ENCODE measurements around the gene ZNF644. TPM values are rescaled to one million over a fixed set of nuclear protein-coding genes. Genes with fewer than 3 reads are reported as not detected.

The ZNF644 gene
- total RNA-seq, 1 experiment from 2014 or later, result 71.4 TPM

DNA sequence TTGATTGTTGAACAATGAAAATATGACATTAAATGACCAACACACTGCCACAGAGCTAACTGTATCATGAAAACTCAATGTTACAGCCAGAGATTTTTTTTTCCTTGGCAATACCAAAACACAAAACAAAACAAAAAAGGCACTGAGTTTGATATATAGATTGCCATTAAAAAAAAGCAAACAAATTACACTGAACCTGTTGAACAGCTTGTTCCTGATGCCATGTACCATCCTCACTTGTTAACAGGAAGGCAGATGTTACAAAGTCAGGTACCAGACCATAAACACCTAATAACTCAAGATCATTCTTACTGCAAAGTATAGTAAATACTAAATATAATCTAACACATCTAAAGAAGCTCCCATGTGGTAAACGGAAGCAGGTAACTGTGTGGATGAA lies 75.2 kb downstream of the ZNF644 start:
- peak overlapping the region; percentile 38; the same call in 1 of the 2 replicates for H3K27ac Mint-ChIP-seq
- H3K9me3 Mint-ChIP-seq, result no peaks in the 10 kb centered on the region
- ChIA-PET POLR2A (no interaction called here), CTCF (no interaction called here)
- DNase-seq (ENCODE audit: low spot score) (no peak), ATAC-seq (no peak)
- no peak for TF ChIP-seq SMAD4 (CRISPR knock-in tag; IDR thresholded peaks at IDR 0.05)
- no peak for TF ChIP-seq ATF1 (CRISPR knock-in tag; IDR thresholded peaks at IDR 0.05)
- no peak for TF ChIP-seq GABPB1 (CRISPR knock-in tag; IDR thresholded peaks at IDR 0.05)
- TF ChIP-seq TCF7 (CRISPR knock-in tag; IDR thresholded peaks at IDR 0.05; ENCODE audit: low read depth), result no peak
- TF ChIP-seq NFATC4 (CRISPR knock-in tag; IDR thresholded peaks at IDR 0.05), result no peak
- no peak for TF ChIP-seq HMGA2 (CRISPR knock-in tag; IDR thresholded peaks at IDR 0.05)
- no peak for TF ChIP-seq JUN (CRISPR knock-in tag; IDR thresholded peaks at IDR 0.05)
- TF ChIP-seq, protein P1, sequence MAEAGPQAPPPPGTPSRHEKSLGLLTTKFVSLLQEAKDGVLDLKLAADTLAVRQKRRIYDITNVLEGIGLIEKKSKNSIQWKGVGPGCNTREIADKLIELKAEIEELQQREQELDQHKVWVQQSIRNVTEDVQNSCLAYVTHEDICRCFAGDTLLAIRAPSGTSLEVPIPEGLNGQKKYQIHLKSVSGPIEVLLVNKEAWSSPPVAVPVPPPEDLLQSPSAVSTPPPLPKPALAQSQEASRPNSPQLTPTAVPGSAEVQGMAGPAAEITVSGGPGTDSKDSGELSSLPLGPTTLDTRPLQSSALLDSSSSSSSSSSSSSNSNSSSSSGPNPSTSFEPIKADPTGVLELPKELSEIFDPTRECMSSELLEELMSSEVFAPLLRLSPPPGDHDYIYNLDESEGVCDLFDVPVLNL (CRISPR knock-in tag; IDR thresholded peaks at IDR 0.05; ENCODE audit: borderline replicate concordance, low read depth), result no peak
- no peak for TF ChIP-seq ZMAT4 (CRISPR knock-in tag; IDR thresholded peaks at IDR 0.05)
- TF ChIP-seq PREB (CRISPR knock-in tag; IDR thresholded peaks at IDR 0.05; ENCODE audit: borderline replicate concordance), result no peak
- TF ChIP-seq RORB (CRISPR knock-in tag; IDR thresholded peaks at IDR 0.05), result no peak
- TF ChIP-seq ZNF532 (CRISPR knock-in tag; IDR thresholded peaks at IDR 0.05; ENCODE audit: borderline replicate concordance), result no peak
- TF ChIP-seq ERG (CRISPR knock-in tag; IDR thresholded peaks at IDR 0.05), result no peak
- no peak for TF ChIP-seq ZNF281 (CRISPR knock-in tag; IDR thresholded peaks at IDR 0.05)
- TF ChIP-seq ZNF232 (CRISPR knock-in tag; IDR thresholded peaks at IDR 0.05), result no peak
- TF ChIP-seq, protein P2, sequence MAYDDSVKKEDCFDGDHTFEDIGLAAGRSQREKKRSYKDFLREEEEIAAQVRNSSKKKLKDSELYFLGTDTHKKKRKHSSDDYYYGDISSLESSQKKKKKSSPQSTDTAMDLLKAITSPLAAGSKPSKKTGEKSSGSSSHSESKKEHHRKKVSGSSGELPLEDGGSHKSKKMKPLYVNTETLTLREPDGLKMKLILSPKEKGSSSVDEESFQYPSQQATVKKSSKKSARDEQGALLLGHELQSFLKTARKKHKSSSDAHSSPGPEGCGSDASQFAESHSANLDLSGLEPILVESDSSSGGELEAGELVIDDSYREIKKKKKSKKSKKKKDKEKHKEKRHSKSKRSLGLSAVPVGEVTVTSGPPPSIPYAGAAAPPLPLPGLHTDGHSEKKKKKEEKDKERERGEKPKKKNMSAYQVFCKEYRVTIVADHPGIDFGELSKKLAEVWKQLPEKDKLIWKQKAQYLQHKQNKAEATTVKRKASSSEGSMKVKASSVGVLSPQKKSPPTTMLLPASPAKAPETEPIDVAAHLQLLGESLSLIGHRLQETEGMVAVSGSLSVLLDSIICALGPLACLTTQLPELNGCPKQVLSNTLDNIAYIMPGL (CRISPR knock-in tag; IDR thresholded peaks at IDR 0.05), result no peak
- H3K27me3 Mint-ChIP-seq (ENCODE audit: low read depth), result no peaks in the 10 kb centered on the region
- no peak overlapping the region for H3K4me3 Mint-ChIP-seq
- H3K36me3 Mint-ChIP-seq, result no peaks in the 10 kb centered on the region
- H3K4me1 Mint-ChIP-seq, result peaks cover 10% of the 10 kb centered on the region

Measured in WTC11 (cell line).